Panc1 (cell line): Measurements from ENCODE around the gene AP1S1. TPM values are rescaled to one million over a fixed set of nuclear protein-coding genes. Genes with fewer than 3 reads are reported as not detected.

ENCODE experiments used
- ATAC-seq: fragments of 200-7000 bp; cut with Tn5 transposase; 2 replicates; pipeline ENCODE4 v1.9.1; 2020; ENCODE audit warnings: mild to moderate bottlenecking, moderate library complexity
- BruUV-seq: library from RNA; stranded (reverse); fragments of 400-500 nt; replicated peaks from 2 replicates; lab custom pipeline; 2021; lab: Mats Ljungman, UMichigan
- CTCF ChIA-PET: fragments of 300-600 bp; sonication (Branson Sonifier 250); formaldehyde crosslinking; loops from one replicate; lab custom pipeline; 2022; ENCODE audit warnings: antibody characterized with exemption; lab: Charles Lee
- POLR2A ChIA-PET: fragments of 300-600 bp; sonication (Branson Sonifier 250); formaldehyde crosslinking; loops from one replicate; lab custom pipeline; 2022; ENCODE audit warnings: antibody characterized with exemption; lab: Charles Lee
- DNase-seq: peaks from one replicate; pipeline ENCODE4 v3.0.0-alpha.2; 2010; ENCODE audit warnings: low read depth, low spot score
- H3K27ac ChIP-seq: 2 replicates; pipeline ENCODE4 v1.5.1; 2011; ENCODE audit warnings: mild to moderate bottlenecking, low read length, inconsistent platforms
- H3K27me3 ChIP-seq: fragments of 200-500 bp; sonication (Bioruptor generic); 2 replicates; pipeline ENCODE4 v1.6.0; 2014; ENCODE audit warnings: low read length, inconsistent platforms; ENCODE audit not compliant: control insufficient read depth, insufficient read depth
- H3K36me3 ChIP-seq: fragments of 200-500 bp; sonication (Bioruptor generic); 2 replicates; pipeline ENCODE4 v1.5.1; 2014; ENCODE audit warnings: inconsistent platforms, mild to moderate bottlenecking, low read length, moderate library complexity; ENCODE audit not compliant: control insufficient read depth, insufficient read depth
- H3K4me1 ChIP-seq: 2 replicates; pipeline ENCODE4 v1.5.1; 2011; ENCODE audit warnings: inconsistent platforms, mild to moderate bottlenecking, low read length, moderate library complexity; ENCODE audit not compliant: control insufficient read depth, insufficient read depth
- H3K4me3 ChIP-seq, 2 experiments: 2 replicates each; pipeline ENCODE4 v1.5.1; 2011 to 2012; ENCODE audit warnings: low read depth in 2 of 2, low read length in 2 of 2, mild to moderate bottlenecking in 2 of 2, inconsistent platforms in 1 of 2, moderate library complexity in 1 of 2
- H3K9me3 ChIP-seq: fragments of 200-500 bp; sonication (Bioruptor generic); 2 replicates; pipeline ENCODE4 v1.5.1; 2014; ENCODE audit warnings: low read depth, mild to moderate bottlenecking, inconsistent platforms, low read length, moderate library complexity; ENCODE audit not compliant: control insufficient read depth, insufficient read depth
- CTCF ChIP-seq: fragments of 450-650 bp; IDR thresholded peaks from 2 replicates; pipeline ENCODE4 v1.5.1; 2017; ENCODE audit warnings: mild to moderate bottlenecking
- POLR2AphosphoS5 ChIP-seq: IDR thresholded peaks from 2 replicates; pipeline ENCODE4 v1.6.1; 2012; ENCODE audit warnings: mild to moderate bottlenecking, low read depth, low read length, moderate library complexity
- REST ChIP-seq, 2 experiments: IDR thresholded peaks; 2 replicates each; pipeline ENCODE4 v1.6.1; 2011 to 2012; ENCODE audit warnings: low read depth in 2 of 2, control low read depth in 1 of 2, low read length in 1 of 2, mild to moderate bottlenecking in 1 of 2, moderate library complexity in 1 of 2; ENCODE audit not compliant: insufficient read depth in 1 of 2
- SIN3A ChIP-seq: IDR thresholded peaks from 2 replicates; pipeline ENCODE4 v1.6.1; 2012; ENCODE audit warnings: low read depth, mild to moderate bottlenecking, low read length, moderate library complexity, borderline replicate concordance; ENCODE audit not compliant: insufficient read depth
- TCF7L2 ChIP-seq: IDR thresholded peaks from 2 replicates; pipeline ENCODE4 v1.6.1; 2011; ENCODE audit warnings: mild to moderate bottlenecking, low read depth, low read length, inconsistent platforms
- in situ Hi-C: cut with HindIII; loops from 2 replicates; pipeline ENCODE4 v1.10.0; 2016; ENCODE audit warnings: low sequenced_read_pairs, low pct_unique_long_range_greater_than_20kb
- intact Hi-C: fragments of 100-400 bp; cut with micrococcal nuclease; formaldehyde crosslinking; loops from one replicate; pipeline ENCODE4 v1.10.0; 2022; ENCODE audit not compliant: unreplicated experiment
- total RNA-seq: library from RNA; stranded (reverse); gene quantifications from one replicate; pipeline ENCODE4 v1.2.1, GENCODE V29; 2021; ENCODE audit not compliant: unreplicated experiment

AP1S1 gene
- total RNA-seq, 1 experiment from 2014 or later, result 74.2 TPM

- in situ Hi-C loops (no loop called here), intact Hi-C loops (no loop called here)
- H3K36me3 ChIP-seq, result no peaks in the 10 kb centered on the region
- H3K27me3 ChIP-seq, result 0 out of 2 replicates have a peak, but pooled peaks cover 2% of the 10 kb centered on the region
- DNase-seq, result no peak
- CTCF ChIA-PET, result interaction anchor here (0.6 to 2.1 kb wide), 4 partner anchors 13 to 36 kb away, joined by 3 to 17 read pairs (median 4); no protein-coding TSS in a partner anchor
- BruUV-seq, result no TSS peak
- no peaks in the 10 kb centered on the region for H3K9me3 ChIP-seq
- peaks cover 2% of the 10 kb centered on the region for H3K4me1 ChIP-seq
- POLR2A ChIA-PET, result interaction anchor here (0.6 kb wide), 1 partner anchor 7 kb away, joined by 7 read pairs; no protein-coding TSS in a partner anchor
- TF ChIP-seq REST (IDR thresholded peaks at IDR 0.05; ENCODE audit: insufficient read depth in 1 of 2, low read depth in 2 of 2, low read length in 1 of 2), result no peak
- no peak for TF ChIP-seq POLR2AphosphoS5
- no peak for TF ChIP-seq TCF7L2
- no peak for TF ChIP-seq CTCF
- peak overlapping the region; percentile 24 to 40 for H3K4me3 ChIP-seq
- no peak overlapping the region for H3K27ac ChIP-seq
- no peak for ATAC-seq
These were observed 24.8 kb downstream of the AP1S1 start for GRCh38 chr7:101179117-101179516.

- Histone ChIP-seq H3K27me3 (0 out of 2 replicates have a peak, but pooled peaks cover 2% of the 10 kb centered on the region), H3K9me3 (no peaks in the 10 kb centered on the region), H3K4me3 (peak overlapping the region; percentile 21 to 23), H3K4me1 (no peaks in the 10 kb centered on the region; the same call in 1 of the 2 replicates), H3K36me3 (no peaks in the 10 kb centered on the region), H3K27ac (no peak overlapping the region)
- TF ChIP-seq SIN3A (no peak), REST (IDR thresholded peaks at IDR 0.05; ENCODE audit: insufficient read depth in 1 of 2, low read depth in 2 of 2, low read length in 1 of 2) (no peak), POLR2AphosphoS5 (no peak), TCF7L2 (no peak), CTCF (no peak)
- ChIA-PET CTCF (interaction anchor here (1.1 kb wide), 1 partner anchor 36 kb away, joined by 6 read pairs; no protein-coding TSS in a partner anchor), POLR2A (no interaction called here)
- no peak for ATAC-seq
- no TSS peak for BruUV-seq
- intact Hi-C loops (no loop called here), in situ Hi-C loops (no loop called here)
- DNase-seq, result no peak
These were observed 25.4 kb downstream of the AP1S1 start for GRCh38 chr7:101179713-101180112.
